ENCODE measurements around the gene GAA.
"Not testable (repeated sequence)": the region's sequence is repeated elsewhere in the genome, so short reads cannot be mapped to it uniquely, and the experiment has no call there.

GAA gene

GRCh38 chr17:80152081-80152702, 50.8 kb downstream of the GAA start:
- ChIA-PET POLR2A (no interaction called here), CTCF (no interaction called here)
- no peak for DNase-seq (ENCODE audit: extremely low spot score)
- TF ChIP-seq HDGF (IDR thresholded peaks at IDR 0.05; ENCODE audit: borderline replicate concordance) (no peak), FOXA1 (IDR thresholded peaks at IDR 0.05) (no peak), FOXK2 (IDR thresholded peaks at IDR 0.05) (no peak), CTBP1 (IDR thresholded peaks at IDR 0.05; ENCODE audit: borderline replicate concordance) (no peak), NFRKB (IDR thresholded peaks at IDR 0.05) (no peak), BHLHE40 (IDR thresholded peaks at IDR 0.05; ENCODE audit: borderline replicate concordance) (no peak), ZNF384 (IDR thresholded peaks at IDR 0.05) (no peak), FOXM1 (IDR thresholded peaks at IDR 0.05; ENCODE audit: borderline replicate concordance) (no peak)

GRCh38 chr17:80153004-80153403, 51.6 kb downstream of the GAA start:
- CTCF ChIA-PET = no interaction called here
- POLR2A ChIA-PET = no interaction called here

GRCh38 chr17:80154166-80154565, 52.8 kb downstream of the GAA start:
- no peak for DNase-seq (ENCODE audit: extremely low spot score)
- ChIA-PET POLR2A (interaction anchor here (1.0 kb wide), 1 partner anchor 8 kb away, joined by 4 read pairs; no protein-coding TSS in a partner anchor), CTCF (no interaction called here)
- TF ChIP-seq ARNT (IDR thresholded peaks at IDR 0.05) (no peak), CTBP1 (IDR thresholded peaks at IDR 0.05; ENCODE audit: borderline replicate concordance) (no peak), FOXA1 (IDR thresholded peaks at IDR 0.05) (no peak), FOXK2 (IDR thresholded peaks at IDR 0.05) (no peak), ZNF384 (IDR thresholded peaks at IDR 0.05) (no peak), FOXM1 (IDR thresholded peaks at IDR 0.05; ENCODE audit: borderline replicate concordance) (no peak), PKNOX1 (IDR thresholded peaks at IDR 0.05) (no peak), TARDBP (IDR thresholded peaks at IDR 0.05) (no peak), HDGF (IDR thresholded peaks at IDR 0.05; ENCODE audit: borderline replicate concordance) (no peak), SUZ12 (IDR thresholded peaks at IDR 0.05) (no peak), NFRKB (IDR thresholded peaks at IDR 0.05) (no peak)

More at GRCh38 chr17:80153004-80153403, 51.6 kb downstream of the GAA start:
- TF ChIP-seq FOXK2 (IDR thresholded peaks at IDR 0.05) = no peak
- no peak for DNase-seq (ENCODE audit: extremely low spot score)

GRCh38 chr17:80155600-80155999, 54.2 kb downstream of the GAA start:
- DNase-seq (ENCODE audit: extremely low spot score); CTCF ChIA-PET; POLR2A ChIA-PET: not testable (repeated sequence)

- POLR2A ChIA-PET = interaction anchor here (1.0 kb wide), 1 partner anchor 9 kb away, joined by 4 read pairs; no protein-coding TSS in a partner anchor
- TF ChIP-seq SUZ12 (IDR thresholded peaks at IDR 0.05) = no peak
- TF ChIP-seq FOXM1 (IDR thresholded peaks at IDR 0.05; ENCODE audit: borderline replicate concordance) = no peak
- no peak for TF ChIP-seq HDGF (IDR thresholded peaks at IDR 0.05; ENCODE audit: borderline replicate concordance)
- no peak for TF ChIP-seq LEF1 (IDR thresholded peaks at IDR 0.05; ENCODE audit: borderline replicate concordance)
- TF ChIP-seq ARNT (IDR thresholded peaks at IDR 0.05) = no peak
- TF ChIP-seq ELF4 (IDR thresholded peaks at IDR 0.05) = no peak
- TF ChIP-seq L3MBTL2 (conservative IDR thresholded peaks at IDR 0.05) = no peak
- TF ChIP-seq NFRKB (IDR thresholded peaks at IDR 0.05) = no peak
- no peak for TF ChIP-seq TARDBP (IDR thresholded peaks at IDR 0.05)
- no peak for TF ChIP-seq PKNOX1 (IDR thresholded peaks at IDR 0.05)
- no peak for TF ChIP-seq FOXA1 (IDR thresholded peaks at IDR 0.05)
- no peak for TF ChIP-seq BHLHE40 (IDR thresholded peaks at IDR 0.05; ENCODE audit: borderline replicate concordance)
- TF ChIP-seq CTBP1 (IDR thresholded peaks at IDR 0.05; ENCODE audit: borderline replicate concordance) = no peak
- DNase-seq (ENCODE audit: extremely low spot score) = no peak
- CTCF ChIA-PET = no interaction called here
Measured at GRCh38 chr17:80158846-80159245, 57.5 kb downstream of the GAA start.

GRCh38 chr17:80160536-80160935, 59.2 kb downstream of the GAA start:
- ChIA-PET POLR2A (interaction anchor here (0.8 to 1.1 kb wide), 3 partner anchors 11 to 59 kb away, joined by 3 to 4 read pairs (median 3); partner anchors contain the start of gene GAA), CTCF (no interaction called here)
- no peak for DNase-seq (ENCODE audit: extremely low spot score)
- TF ChIP-seq BHLHE40 (IDR thresholded peaks at IDR 0.05; ENCODE audit: borderline replicate concordance) (no peak), HDGF (IDR thresholded peaks at IDR 0.05; ENCODE audit: borderline replicate concordance) (no peak), ARNT (IDR thresholded peaks at IDR 0.05) (no peak), CTBP1 (IDR thresholded peaks at IDR 0.05; ENCODE audit: borderline replicate concordance) (no peak), ZNF384 (IDR thresholded peaks at IDR 0.05) (no peak), FOXM1 (IDR thresholded peaks at IDR 0.05; ENCODE audit: borderline replicate concordance) (no peak), FOXK2 (IDR thresholded peaks at IDR 0.05) (no peak), NFRKB (IDR thresholded peaks at IDR 0.05) (no peak), PKNOX1 (IDR thresholded peaks at IDR 0.05) (no peak), TARDBP (IDR thresholded peaks at IDR 0.05) (no peak), LEF1 (IDR thresholded peaks at IDR 0.05; ENCODE audit: borderline replicate concordance) (no peak), SUZ12 (IDR thresholded peaks at IDR 0.05) (no peak), L3MBTL2 (conservative IDR thresholded peaks at IDR 0.05) (no peak), ELF4 (IDR thresholded peaks at IDR 0.05) (no peak), SP1 (IDR thresholded peaks at IDR 0.05) (no peak), FOXA1 (IDR thresholded peaks at IDR 0.05) (no peak)

GRCh38 chr17:80163336-80163735, 62.0 kb downstream of the GAA start:
- POLR2A ChIA-PET = no interaction called here

More at GRCh38 chr17:80163336-80163735, 62.0 kb downstream of the GAA start:
- CTCF ChIA-PET = no interaction called here
- no peak for TF ChIP-seq ARNT (IDR thresholded peaks at IDR 0.05)
- TF ChIP-seq FOXM1 (IDR thresholded peaks at IDR 0.05; ENCODE audit: borderline replicate concordance) = no peak
- TF ChIP-seq SUZ12 (IDR thresholded peaks at IDR 0.05) = no peak
- no peak for TF ChIP-seq PKNOX1 (IDR thresholded peaks at IDR 0.05)
- no peak for TF ChIP-seq HDGF (IDR thresholded peaks at IDR 0.05; ENCODE audit: borderline replicate concordance)
- no peak for TF ChIP-seq ELF4 (IDR thresholded peaks at IDR 0.05)
- TF ChIP-seq NFRKB (IDR thresholded peaks at IDR 0.05) = no peak
- no peak for TF ChIP-seq CTBP1 (IDR thresholded peaks at IDR 0.05; ENCODE audit: borderline replicate concordance)
- no peak for TF ChIP-seq L3MBTL2 (conservative IDR thresholded peaks at IDR 0.05)
- TF ChIP-seq TARDBP (IDR thresholded peaks at IDR 0.05) = no peak
- TF ChIP-seq ZNF384 (IDR thresholded peaks at IDR 0.05) = no peak
- no peak for DNase-seq (ENCODE audit: extremely low spot score)

Measured in HEK293T (cell line).